ENCODE results near the gene ABCD4. TPM values are rescaled to one million over a fixed set of nuclear protein-coding genes. Genes with fewer than 3 reads are reported as not detected.
A peak's percentile ranks its signal among the peaks of the same experiment; 100 is the strongest.

The ABCD4 gene
- polyA plus RNA-seq, 3 donors from 2014 or later = 26.3 to 34.6 (median 31.9) TPM

DNA sequence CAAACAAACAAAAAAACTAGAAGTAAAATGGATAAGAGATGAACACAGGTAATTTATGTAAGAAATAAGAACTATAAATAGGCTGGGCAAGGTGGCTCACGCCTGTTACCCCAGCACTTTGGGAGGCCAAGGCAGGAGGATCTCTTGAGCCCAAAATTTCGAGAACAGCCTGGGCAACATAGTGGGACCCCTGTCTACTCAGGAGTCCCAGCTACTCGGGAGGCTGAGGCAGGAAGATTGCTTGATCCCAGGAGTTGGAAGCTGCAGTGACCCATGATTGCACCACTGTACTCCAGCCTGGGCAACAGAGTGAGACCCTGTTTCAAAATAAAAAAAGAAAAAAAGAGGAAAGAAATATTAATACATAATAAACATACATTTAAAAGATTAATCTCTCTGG, 22.7 kb upstream of the ABCD4 start:
- H3K4me1 Mint-ChIP-seq = no peaks in the 10 kb centered on the region
- no peak overlapping the region for H3K4me3 Mint-ChIP-seq
- H3K36me3 Mint-ChIP-seq = no peaks in the 10 kb centered on the region
- DNase-seq = no peak
- H3K27me3 Mint-ChIP-seq (ENCODE audit: low read depth in 3 of 3) = peaks cover 5 to 12% (median 11%) of the 10 kb centered on the region in 3 donors
- no peak overlapping the region for H3K27ac Mint-ChIP-seq
- no peaks in the 10 kb centered on the region for H3K9me3 Mint-ChIP-seq

DNA sequence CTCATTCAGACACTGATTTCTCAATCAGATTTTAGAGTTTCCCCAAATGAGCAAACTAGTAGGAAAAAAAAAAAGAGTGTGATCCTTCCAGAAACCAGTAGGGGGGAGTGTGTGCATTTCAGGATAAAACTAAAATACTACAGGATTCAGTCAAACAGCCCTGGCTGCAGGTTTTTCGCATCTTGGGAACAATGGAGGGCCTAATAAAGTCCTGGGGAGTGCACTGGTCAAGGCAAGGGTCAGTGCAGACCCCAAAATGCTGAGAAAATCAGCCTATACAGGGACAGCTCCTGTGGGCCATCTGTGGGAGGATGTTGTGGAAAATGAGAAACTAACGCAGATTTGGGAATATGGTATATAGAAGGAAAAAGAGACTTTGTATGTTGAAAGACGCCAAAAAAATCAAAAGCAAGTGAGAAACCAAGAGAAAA, 22.2 kb upstream of the ABCD4 start:
- H3K36me3 Mint-ChIP-seq = no peaks in the 10 kb centered on the region
- no peaks in the 10 kb centered on the region for H3K4me1 Mint-ChIP-seq
- no peaks in the 10 kb centered on the region for H3K9me3 Mint-ChIP-seq
- H3K27me3 Mint-ChIP-seq (ENCODE audit: low read depth in 3 of 3) = peaks cover 5 to 12% (median 9%) of the 10 kb centered on the region in 3 donors
- no peak for DNase-seq
- no peak overlapping the region for H3K4me3 Mint-ChIP-seq
- H3K27ac Mint-ChIP-seq = no peak overlapping the region

DNA sequence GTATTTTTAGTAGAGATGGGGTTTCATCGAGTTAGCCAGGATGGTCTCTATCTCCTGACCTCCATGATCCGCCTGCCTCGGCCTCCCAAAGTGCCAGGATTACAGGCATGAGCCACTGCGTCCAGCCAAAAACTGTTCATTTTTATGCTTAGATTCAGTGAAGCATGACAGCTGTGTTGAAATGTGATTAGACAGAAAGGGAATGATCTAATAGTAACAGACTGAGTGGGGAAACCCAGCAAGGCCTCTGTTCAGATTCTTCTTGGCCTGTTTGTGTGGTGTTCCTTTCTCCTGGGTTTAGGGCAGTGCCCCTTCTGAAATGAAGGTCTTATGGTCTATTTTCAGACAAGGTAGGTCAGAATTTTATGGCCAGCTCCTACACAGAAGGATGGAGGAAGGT, 11.8 kb upstream of the ABCD4 start:
- no peak overlapping the region for H3K4me3 Mint-ChIP-seq
- H3K4me1 Mint-ChIP-seq = no peaks in the 10 kb centered on the region
- peaks cover 0 to 15% (median 6%) of the 10 kb centered on the region in 3 donors for H3K27me3 Mint-ChIP-seq (ENCODE audit: low read depth in 3 of 3)
- no peaks in the 10 kb centered on the region for H3K9me3 Mint-ChIP-seq
- no peaks in the 10 kb centered on the region for H3K36me3 Mint-ChIP-seq
- no peak overlapping the region for H3K27ac Mint-ChIP-seq
- no peak for DNase-seq

DNA sequence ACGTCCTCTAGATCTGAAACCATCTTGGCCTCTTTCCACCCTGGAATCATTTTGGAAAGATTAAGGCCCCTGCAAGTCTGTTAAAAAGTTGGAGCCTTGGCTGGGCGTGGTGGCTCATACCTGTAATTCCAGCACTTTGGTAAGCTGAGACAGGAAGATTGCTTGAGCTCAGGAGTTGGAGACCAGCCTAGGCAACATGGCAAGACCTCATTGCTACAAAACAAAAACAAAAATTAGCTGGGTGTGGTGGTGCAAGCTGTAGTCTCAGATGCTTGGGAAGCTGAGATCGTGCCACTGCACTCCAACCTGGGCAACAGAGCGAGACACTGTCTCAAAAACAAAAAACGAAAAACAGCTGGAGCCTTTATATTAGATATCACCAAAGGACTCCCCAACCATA, 10.9 kb upstream of the ABCD4 start:
- no peak overlapping the region for H3K27ac Mint-ChIP-seq
- H3K4me1 Mint-ChIP-seq = no peaks in the 10 kb centered on the region
- peaks cover 0 to 16% (median 7%) of the 10 kb centered on the region in 3 donors for H3K27me3 Mint-ChIP-seq (ENCODE audit: low read depth in 3 of 3)
- DNase-seq = no peak
- no peaks in the 10 kb centered on the region for H3K36me3 Mint-ChIP-seq
- no peaks in the 10 kb centered on the region for H3K9me3 Mint-ChIP-seq
- no peak overlapping the region for H3K4me3 Mint-ChIP-seq

DNA sequence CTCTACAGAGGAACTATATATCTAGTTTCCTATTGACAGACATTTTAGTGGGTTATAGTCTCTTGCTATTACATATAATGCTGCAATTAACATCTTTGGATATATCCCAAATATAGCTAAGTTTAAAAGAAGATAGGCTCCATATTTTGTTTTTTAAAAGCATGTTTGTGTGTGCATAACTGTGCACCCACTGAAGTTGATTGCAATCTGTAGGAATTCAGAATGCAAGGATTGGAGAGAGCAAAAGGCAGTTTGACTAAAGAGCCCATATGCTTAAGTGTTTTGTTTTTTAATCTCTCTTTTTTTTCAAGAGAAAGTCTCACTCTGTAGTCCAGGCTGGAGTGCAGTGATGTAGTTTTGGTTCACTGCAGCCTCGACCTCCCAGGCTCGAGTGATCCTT, 9.4 kb upstream of the ABCD4 start:
- H3K36me3 Mint-ChIP-seq = no peaks in the 10 kb centered on the region
- H3K27me3 Mint-ChIP-seq (ENCODE audit: low read depth in 3 of 3) = peaks cover 0 to 12% (median 9%) of the 10 kb centered on the region in 3 donors
- no peak overlapping the region for H3K4me3 Mint-ChIP-seq
- no peak overlapping the region for H3K27ac Mint-ChIP-seq
- no peaks in the 10 kb centered on the region for H3K4me1 Mint-ChIP-seq
- H3K9me3 Mint-ChIP-seq = no peaks in the 10 kb centered on the region
- no peak for DNase-seq

DNA sequence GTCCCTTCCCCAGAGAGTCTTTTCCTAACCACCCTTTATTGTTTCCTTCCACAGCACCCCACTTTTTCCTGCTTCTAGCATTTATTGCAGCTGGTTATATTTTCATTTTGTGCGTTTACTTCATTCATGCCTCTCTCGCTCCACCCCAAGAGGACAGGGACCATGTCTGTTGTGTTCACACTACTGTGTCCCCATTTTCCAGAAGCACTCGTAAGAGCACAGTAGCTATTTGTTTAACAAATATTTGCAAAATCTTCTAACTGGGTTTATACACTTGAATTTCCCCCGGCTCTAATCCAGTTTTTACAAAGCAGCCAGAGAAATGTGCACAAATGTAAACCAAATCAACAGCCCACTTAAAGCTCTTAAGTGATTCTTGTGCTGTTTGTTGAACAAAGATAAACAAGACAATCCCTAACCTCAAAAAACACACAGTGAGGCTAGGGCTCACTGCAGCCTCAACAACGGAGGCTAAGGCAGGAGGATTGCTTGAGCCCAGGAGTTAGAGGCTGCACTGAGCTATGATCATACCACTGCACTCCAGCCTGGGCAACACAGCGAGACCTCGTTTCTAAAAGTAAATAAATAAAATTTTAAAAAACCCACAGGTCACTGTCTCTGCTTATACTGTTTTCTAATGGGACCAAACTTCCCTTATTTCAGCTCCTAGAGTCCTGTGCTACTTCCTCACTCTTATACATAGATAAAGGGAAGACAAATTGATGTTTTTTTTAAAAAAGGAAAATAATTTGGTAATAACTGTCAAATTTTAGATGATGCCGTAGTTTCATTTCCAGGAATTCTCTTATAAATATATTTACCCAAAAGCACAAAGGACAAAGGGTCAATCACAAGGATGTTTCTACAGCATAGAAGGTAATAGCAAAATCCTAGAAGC, 6.6 kb upstream of the ABCD4 start:
- DNase-seq = no peak
- no peaks in the 10 kb centered on the region for H3K36me3 Mint-ChIP-seq
- no peak overlapping the region for H3K27ac Mint-ChIP-seq
- no peaks in the 10 kb centered on the region for H3K4me1 Mint-ChIP-seq
- no peaks in the 10 kb centered on the region for H3K9me3 Mint-ChIP-seq
- H3K27me3 Mint-ChIP-seq (ENCODE audit: low read depth in 3 of 3) = peaks cover 0 to 11% (median 10%) of the 10 kb centered on the region in 3 donors
- no peak overlapping the region for H3K4me3 Mint-ChIP-seq

DNA sequence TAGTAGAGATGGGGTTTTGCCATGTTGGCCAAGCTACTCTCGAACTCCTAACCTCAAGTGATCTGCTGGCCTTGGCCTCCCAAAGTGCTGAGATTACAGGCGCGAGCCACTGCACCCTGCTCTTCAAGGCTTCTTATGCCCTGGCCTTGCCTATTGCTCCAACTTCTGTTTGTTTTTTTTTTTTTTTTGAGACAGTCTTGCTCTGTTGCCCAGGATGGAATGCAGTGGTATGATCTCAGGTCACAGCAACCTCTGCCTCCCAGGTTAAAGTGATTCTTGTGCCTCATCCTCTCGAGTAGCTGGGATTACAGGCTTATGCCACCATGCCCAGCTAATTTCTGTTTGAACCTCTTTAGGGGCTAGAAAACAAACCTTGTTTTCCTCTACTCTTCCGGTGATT, 6.0 kb upstream of the ABCD4 start:
- Mint-ChIP-seq H3K27ac (no peak overlapping the region), H3K4me3 (no peak overlapping the region), H3K9me3 (no peaks in the 10 kb centered on the region), H3K27me3 (ENCODE audit: low read depth in 3 of 3) (peaks cover 0 to 10% (median 10%) of the 10 kb centered on the region in 3 donors), H3K36me3 (no peaks in the 10 kb centered on the region), H3K4me1 (no peaks in the 10 kb centered on the region)
- no peak for DNase-seq

DNA sequence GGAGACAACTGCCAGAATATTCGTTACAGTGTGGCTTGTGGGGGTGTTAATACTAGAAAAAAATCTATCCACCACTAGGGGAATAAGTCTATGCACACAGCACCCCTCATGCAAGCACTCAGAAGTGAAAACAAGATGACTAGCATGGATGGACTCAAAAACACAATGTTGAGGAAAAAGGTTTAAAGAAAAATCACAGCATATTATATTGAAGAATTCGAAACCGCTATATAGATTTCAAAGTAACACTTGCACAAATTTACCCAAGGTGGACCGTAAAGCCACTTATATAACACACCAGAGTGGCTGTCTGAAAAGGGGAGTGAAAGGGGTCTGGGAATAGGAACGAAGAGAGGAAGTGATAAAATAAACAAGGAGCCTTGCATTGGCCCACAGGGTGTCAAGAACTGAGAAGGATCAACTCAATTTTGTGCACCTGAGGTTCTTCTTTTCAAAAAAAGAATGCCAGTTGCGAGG, 544 bp downstream of the ABCD4 start:
- Mint-ChIP-seq H3K36me3 (peaks cover 5 to 9% (median 6%) of the 10 kb centered on the region in 3 donors), H3K9me3 (no peaks in the 10 kb centered on the region), H3K27me3 (ENCODE audit: low read depth in 3 of 3) (peaks cover 0 to 4% (median 0%) of the 10 kb centered on the region in 3 donors), H3K4me3 (peak overlapping the region; percentile 94 to 100 (median 97)), H3K4me1 (peaks cover 30 to 35% of the 10 kb centered on the region in 2 donors), H3K27ac (peak overlapping the region; percentile 85 to 97 (median 93))
- DNase-seq = peak; percentile 45 to 57 (median 46)

DNA sequence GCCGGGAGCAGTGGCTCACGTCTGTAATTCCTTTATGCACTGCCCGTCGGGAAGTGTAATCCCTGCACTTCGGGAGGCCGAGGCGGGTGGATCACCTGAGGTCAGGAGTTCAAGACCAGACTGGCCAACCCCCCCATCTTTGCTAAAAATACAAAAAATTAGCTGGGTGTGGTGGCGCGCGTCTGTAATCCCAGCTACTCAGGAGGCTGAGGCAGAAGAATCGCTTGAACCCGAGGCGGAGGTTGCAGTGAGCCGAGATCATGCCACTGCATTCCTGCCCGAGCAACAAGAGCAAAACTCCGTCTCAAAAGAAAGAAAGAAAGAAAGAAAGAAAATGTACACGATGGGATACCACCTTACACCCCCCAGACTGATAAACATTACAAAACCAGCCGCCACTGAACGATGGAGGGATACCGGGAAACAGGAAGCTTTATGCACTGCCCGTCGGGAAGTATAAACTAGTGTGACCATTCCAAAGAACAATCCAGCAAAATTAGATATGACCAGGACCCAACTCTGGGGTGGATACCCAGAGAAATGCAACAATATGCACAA, 1.1 kb downstream of the ABCD4 start:
- peaks cover 5 to 12% (median 6%) of the 10 kb centered on the region in 3 donors for H3K36me3 Mint-ChIP-seq
- peak overlapping the region; percentile 94 to 100 (median 97) for H3K4me3 Mint-ChIP-seq
- no peak for DNase-seq
- H3K9me3 Mint-ChIP-seq = no peaks in the 10 kb centered on the region
- H3K27ac Mint-ChIP-seq = peak overlapping the region; percentile 85 to 97 (median 93)
- peaks cover 30 to 35% of the 10 kb centered on the region in 2 donors for H3K4me1 Mint-ChIP-seq
- H3K27me3 Mint-ChIP-seq (ENCODE audit: low read depth in 3 of 3) = peaks cover 0 to 4% (median 0%) of the 10 kb centered on the region in 3 donors

DNA sequence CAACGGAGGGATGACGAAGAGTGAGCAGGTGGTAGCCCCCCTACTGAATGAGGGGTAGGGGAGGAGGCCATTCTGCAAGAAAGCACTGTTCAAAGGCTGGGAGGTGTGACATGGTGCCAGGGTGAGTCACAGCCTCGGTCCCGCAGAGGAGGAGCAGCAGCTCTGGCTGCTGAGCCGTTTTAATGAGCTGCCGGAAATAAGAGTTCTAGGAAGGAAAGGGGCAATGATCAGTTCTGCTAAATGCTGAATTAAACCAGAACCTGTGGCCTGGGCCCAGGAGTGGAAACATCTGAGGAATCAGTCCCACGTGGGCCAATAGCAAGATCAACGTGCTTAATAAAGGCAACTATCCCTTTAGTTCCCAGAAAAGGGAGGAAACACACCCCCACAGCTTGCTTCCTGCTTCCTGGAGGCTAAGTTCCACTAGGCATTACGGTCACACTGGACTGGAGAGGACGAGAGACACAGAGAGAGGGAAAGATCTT, 3.6 kb downstream of the ABCD4 start:
- Mint-ChIP-seq H3K9me3 (no peaks in the 10 kb centered on the region), H3K36me3 (peaks cover 5 to 21% (median 6%) of the 10 kb centered on the region in 3 donors), H3K4me3 (peak overlapping the region in 1 of 5 donors; percentile 14), H3K27me3 (ENCODE audit: low read depth in 3 of 3) (peaks cover 0 to 2% (median 0%) of the 10 kb centered on the region in 3 donors), H3K4me1 (peaks cover 30 to 35% of the 10 kb centered on the region in 2 donors), H3K27ac (peak overlapping the region in 2 of 6 donors; percentile 13 to 63)
- no peak for DNase-seq

DNA sequence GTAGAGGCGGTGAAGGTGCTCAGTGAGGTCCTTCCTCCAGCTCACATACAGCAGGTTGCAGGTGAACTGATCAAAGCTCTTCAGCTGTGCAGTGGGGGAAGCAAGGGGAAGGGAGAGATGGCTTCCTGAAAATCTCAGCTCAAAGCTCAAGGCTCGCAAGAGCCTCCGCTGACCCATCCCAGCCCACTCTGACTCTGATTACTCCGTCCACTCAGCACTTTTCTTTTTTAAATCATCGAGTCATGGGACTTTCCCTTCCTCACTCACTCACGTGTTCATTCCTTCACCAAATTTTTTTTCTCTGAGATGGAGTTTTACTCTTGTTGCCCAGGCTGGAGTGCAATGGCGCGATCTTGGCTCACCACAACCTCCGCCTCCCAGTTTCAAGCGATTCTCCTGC, 4.7 kb downstream of the ABCD4 start:
- H3K9me3 Mint-ChIP-seq = no peaks in the 10 kb centered on the region
- peaks cover 24 to 29% of the 10 kb centered on the region in 2 donors for H3K4me1 Mint-ChIP-seq
- H3K27ac Mint-ChIP-seq = no peak overlapping the region
- peaks cover 6 to 21% (median 8%) of the 10 kb centered on the region in 3 donors for H3K36me3 Mint-ChIP-seq
- H3K27me3 Mint-ChIP-seq (ENCODE audit: low read depth in 3 of 3) = no peaks in the 10 kb centered on the region
- no peak for DNase-seq
- no peak overlapping the region for H3K4me3 Mint-ChIP-seq

DNA sequence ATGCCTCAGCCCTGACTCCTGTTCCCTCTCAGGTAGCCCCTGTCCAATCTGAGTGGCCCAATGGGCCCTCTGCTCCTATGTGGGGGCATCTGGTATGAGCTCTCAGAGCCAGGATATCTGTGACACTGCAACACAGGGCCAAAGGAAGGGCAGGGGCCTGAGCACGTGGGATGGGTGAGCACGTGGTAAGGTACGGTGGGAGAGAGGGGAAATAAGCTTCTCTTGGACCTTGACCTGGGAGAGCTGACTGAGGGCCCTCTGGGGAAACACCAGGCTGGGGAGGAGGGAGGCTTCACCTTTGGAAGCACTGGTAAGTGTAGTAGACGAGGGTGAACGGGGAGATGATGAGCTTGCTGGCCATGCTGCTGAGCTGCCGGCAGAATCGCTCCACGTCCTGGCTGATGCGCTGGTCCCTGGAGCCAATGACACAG, 6.7 kb downstream of the ABCD4 start:
- no peak for DNase-seq
- H3K27me3 Mint-ChIP-seq (ENCODE audit: low read depth in 3 of 3) = peaks cover 0 to 4% (median 0%) of the 10 kb centered on the region in 3 donors
- H3K4me1 Mint-ChIP-seq = peaks cover 9 to 12% of the 10 kb centered on the region in 2 donors
- no peak overlapping the region for H3K4me3 Mint-ChIP-seq
- H3K9me3 Mint-ChIP-seq = no peaks in the 10 kb centered on the region
- H3K27ac Mint-ChIP-seq = no peak overlapping the region
- H3K36me3 Mint-ChIP-seq = peaks cover 8 to 33% (median 11%) of the 10 kb centered on the region in 3 donors

DNA sequence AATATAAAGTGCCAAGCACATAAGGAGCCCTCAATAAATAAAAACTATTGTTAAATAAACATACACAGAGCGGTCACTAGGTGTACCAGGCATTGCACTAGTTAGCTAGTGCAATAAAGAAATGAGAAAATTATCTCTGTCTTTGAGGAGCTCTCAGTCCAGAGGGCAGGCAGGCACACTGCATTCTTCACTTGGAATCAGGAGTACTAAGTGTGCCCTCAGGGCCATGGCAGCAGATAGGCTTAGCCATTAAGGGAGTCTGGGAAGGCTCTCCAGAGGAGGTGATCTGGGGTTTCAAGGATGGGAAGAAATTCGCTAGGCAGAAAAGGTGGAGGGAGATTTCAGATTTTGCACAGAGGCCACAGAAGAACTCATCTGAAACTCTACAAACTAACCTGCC, 9.1 kb downstream of the ABCD4 start:
- no peak for DNase-seq
- H3K27me3 Mint-ChIP-seq (ENCODE audit: low read depth in 3 of 3) = peaks cover 0 to 4% (median 0%) of the 10 kb centered on the region in 3 donors
- H3K9me3 Mint-ChIP-seq = no peaks in the 10 kb centered on the region
- peaks cover 3 to 33% (median 6%) of the 10 kb centered on the region in 3 donors for H3K36me3 Mint-ChIP-seq
- H3K27ac Mint-ChIP-seq = no peak overlapping the region
- peaks cover 0 to 1% of the 10 kb centered on the region in 2 donors for H3K4me1 Mint-ChIP-seq
- no peak overlapping the region for H3K4me3 Mint-ChIP-seq

DNA sequence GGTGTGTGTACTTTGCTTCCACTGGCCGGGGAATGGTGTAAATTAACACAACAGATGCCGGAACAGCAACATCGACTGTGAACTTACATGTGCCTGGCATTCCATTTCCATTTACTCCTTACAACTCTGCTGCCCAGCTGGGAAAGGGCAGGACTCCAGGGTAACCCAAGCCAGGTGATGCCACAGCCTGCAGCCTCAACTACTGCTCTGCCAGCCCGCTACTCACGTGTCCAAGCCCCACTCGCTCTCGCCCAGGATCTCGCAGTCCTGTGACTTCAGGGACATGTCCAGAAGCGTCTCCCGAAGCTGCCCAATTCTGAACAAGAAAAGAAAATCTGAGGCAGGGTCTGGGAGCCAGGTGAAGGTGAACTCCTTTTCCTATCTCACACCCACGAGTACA, 10.7 kb downstream of the ABCD4 start:
- Mint-ChIP-seq H3K4me1 (no peaks in the 10 kb centered on the region), H3K4me3 (no peak overlapping the region), H3K9me3 (no peaks in the 10 kb centered on the region), H3K27me3 (ENCODE audit: low read depth in 3 of 3) (peaks cover 0 to 4% (median 0%) of the 10 kb centered on the region in 3 donors), H3K36me3 (peaks cover 3 to 29% (median 4%) of the 10 kb centered on the region in 3 donors), H3K27ac (no peak overlapping the region)
- no peak for DNase-seq

All from immature natural killer cell (primary cell).